WERI-Rb-1 (cell line): Measurements from ENCODE around the gene OR56A1.

Experiments
- DNase-seq: peaks from one replicate; pipeline ENCODE4 v3.0.0-alpha.2; 2020
- H3K27ac ChIP-seq: fragments of 250-450 bp; sonication (Bioruptor Pico); 2 replicates; pipeline ENCODE4 v1.5.1; 2020; ENCODE audit warnings: mild to moderate bottlenecking, moderate library complexity
- H3K27me3 ChIP-seq: fragments of 250-450 bp; sonication (Bioruptor Pico); 2 replicates; pipeline ENCODE4 v1.5.1; 2021; ENCODE audit warnings: mild to moderate bottlenecking, low read depth, moderate library complexity; ENCODE audit not compliant: insufficient read depth, severe bottlenecking
- H3K36me3 ChIP-seq: fragments of 250-450 bp; sonication (Bioruptor Pico); 2 replicates; pipeline ENCODE4 v1.5.1; 2020; ENCODE audit warnings: mild to moderate bottlenecking, moderate library complexity
- H3K4me3 ChIP-seq: 2 replicates; pipeline ENCODE4 v1.5.1; 2011; ENCODE audit warnings: low read depth, mild to moderate bottlenecking, control low read depth, low read length
- H3K9me3 ChIP-seq: fragments of 250-450 bp; sonication (Bioruptor Pico); 2 replicates; pipeline ENCODE4 v1.5.1; 2021; ENCODE audit warnings: mild to moderate bottlenecking, moderate library complexity; ENCODE audit not compliant: severe bottlenecking
- CTCF ChIP-seq: IDR thresholded peaks from 2 replicates; pipeline ENCODE4 v1.5.1; 2011; ENCODE audit warnings: low read depth, mild to moderate bottlenecking, control low read depth, inconsistent platforms, low read length

The OR56A1 gene

GRCh38 chr11:5983443-5983842 lies 47.1 kb downstream of the OR56A1 start:
- no peaks in the 10 kb centered on the region for H3K9me3 ChIP-seq

DNA sequence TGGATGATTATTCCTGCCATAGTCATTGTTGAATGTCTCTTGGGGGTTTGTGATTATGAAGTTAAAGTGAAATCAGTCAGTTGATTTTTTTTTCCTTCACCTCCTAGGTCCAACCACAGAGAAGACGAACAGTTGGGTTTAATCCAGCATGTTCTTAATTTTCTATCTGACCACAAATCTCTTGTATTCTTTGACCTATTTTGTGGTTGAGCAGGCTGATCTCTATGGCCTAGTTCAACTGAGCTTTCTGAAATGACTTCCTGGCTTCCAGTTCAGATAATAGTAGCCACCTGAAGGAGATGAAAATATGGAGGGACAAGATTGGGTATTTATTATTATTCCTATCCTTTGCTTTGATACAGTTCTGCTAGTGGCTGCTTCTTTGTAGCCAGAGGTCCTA lies 57.0 kb downstream of the OR56A1 start:
- Histone ChIP-seq H3K36me3 (no peaks in the 10 kb centered on the region), H3K27me3 (peaks cover 45% of the 10 kb centered on the region), H3K4me3 (no peak overlapping the region), H3K9me3 (no peaks in the 10 kb centered on the region), H3K27ac (no peak overlapping the region)
- TF ChIP-seq CTCF = no peak
- no peak for DNase-seq

More at GRCh38 chr11:5983443-5983842, 47.1 kb downstream of the OR56A1 start:
- no peak for TF ChIP-seq CTCF
- Histone ChIP-seq H3K4me3 (no peak overlapping the region), H3K36me3 (no peaks in the 10 kb centered on the region), H3K27me3 (peaks cover 52% of the 10 kb centered on the region), H3K27ac (no peak overlapping the region)
- DNase-seq = no peak
